Measurements from ENCODE around the gene RAX.
A peak's percentile ranks its signal among the peaks of the same experiment; 100 is the strongest.
"Not testable (repeated sequence)": the region's sequence is repeated elsewhere in the genome, so short reads cannot be mapped to it uniquely, and the experiment has no call there.

Gene RAX

DNA sequence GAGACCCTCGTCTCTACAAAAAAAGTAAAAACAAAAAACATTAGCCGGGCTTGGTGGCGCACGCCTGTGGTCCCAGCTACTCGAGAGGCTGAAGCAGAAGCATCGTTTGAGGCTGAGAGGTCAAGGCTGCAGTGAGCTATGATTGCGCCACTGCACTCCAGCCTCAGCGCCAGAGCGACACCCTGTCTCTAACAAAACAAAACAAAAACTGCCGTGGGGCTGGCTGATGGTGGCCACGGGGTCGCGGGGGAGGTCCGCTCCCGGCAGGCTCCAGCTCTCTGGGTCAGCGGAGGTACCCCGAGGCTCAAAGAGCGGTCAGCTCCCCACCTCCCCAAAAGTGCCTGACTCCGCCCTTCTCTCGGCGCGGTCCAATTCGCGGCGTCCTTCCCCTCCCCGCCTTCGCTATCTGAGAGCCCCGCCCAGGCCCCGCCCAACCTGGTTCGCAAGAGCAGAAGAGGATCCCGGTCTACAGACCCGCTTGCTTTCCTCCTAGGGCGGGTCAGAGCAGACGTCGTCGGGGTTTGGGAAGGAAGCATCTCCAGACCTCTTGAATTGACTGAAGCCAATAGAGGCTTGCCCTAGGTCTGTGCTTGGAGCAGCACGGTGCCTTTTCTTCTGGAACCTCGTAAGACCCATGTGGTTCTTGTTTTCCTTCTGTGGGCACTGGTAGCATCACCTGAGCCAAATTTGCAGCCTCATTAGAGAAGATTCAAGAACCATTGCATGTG is 7.8 kb downstream of the RAX start:
- peak overlapping the region; percentile 44 for H3K4me3 ChIP-seq (ENCODE audit: low read length)
- H3K9ac ChIP-seq (ENCODE audit: low read depth, low read length), result no peak overlapping the region
- no peaks in the 10 kb centered on the region for H3K36me3 ChIP-seq (ENCODE audit: insufficient read depth, low read length)
- H3K4me2 ChIP-seq (ENCODE audit: low read length), result peak overlapping the region; percentile 65
- H3K9me3 ChIP-seq (replicated peaks; ENCODE audit: low read length), result no peaks in the 10 kb centered on the region
- peaks cover 79% of the 10 kb centered on the region for H3K27me3 ChIP-seq (ENCODE audit: control insufficient read depth, insufficient read depth, low read length)
- H3K4me1 ChIP-seq (ENCODE audit: control insufficient read depth, insufficient read depth, low read length), result peaks cover 11% of the 10 kb centered on the region

GRCh38 chr18:59264651-59265245 is 8.5 kb downstream of the RAX start:
- H3K4me3 ChIP-seq (ENCODE audit: low read length), result peak overlapping the region; percentile 44
- H3K4me2 ChIP-seq (ENCODE audit: low read length), result peak overlapping the region; percentile 65
- H3K9ac ChIP-seq (ENCODE audit: low read depth, low read length), result no peak overlapping the region
- H3K27me3 ChIP-seq (ENCODE audit: control insufficient read depth, insufficient read depth, low read length), result peaks cover 72% of the 10 kb centered on the region
- no peaks in the 10 kb centered on the region for H3K36me3 ChIP-seq (ENCODE audit: insufficient read depth, low read length)
- no peaks in the 10 kb centered on the region for H3K9me3 ChIP-seq (replicated peaks; ENCODE audit: low read length)
- H3K4me1 ChIP-seq (ENCODE audit: control insufficient read depth, insufficient read depth, low read length), result peaks cover 11% of the 10 kb centered on the region

GRCh38 chr18:59264121-59264571 is 9.1 kb downstream of the RAX start:
- H3K4me2 ChIP-seq (ENCODE audit: low read length), result no peak overlapping the region
- H3K9me3 ChIP-seq (replicated peaks; ENCODE audit: low read length), result no peaks in the 10 kb centered on the region
- peaks cover 11% of the 10 kb centered on the region for H3K4me1 ChIP-seq (ENCODE audit: control insufficient read depth, insufficient read depth, low read length)
- no peaks in the 10 kb centered on the region for H3K36me3 ChIP-seq (ENCODE audit: insufficient read depth, low read length)
- no peak overlapping the region for H3K4me3 ChIP-seq (ENCODE audit: low read length)
- H3K27me3 ChIP-seq (ENCODE audit: control insufficient read depth, insufficient read depth, low read length), result peaks cover 66% of the 10 kb centered on the region
- no peak overlapping the region for H3K9ac ChIP-seq (ENCODE audit: low read depth, low read length)

DNA sequence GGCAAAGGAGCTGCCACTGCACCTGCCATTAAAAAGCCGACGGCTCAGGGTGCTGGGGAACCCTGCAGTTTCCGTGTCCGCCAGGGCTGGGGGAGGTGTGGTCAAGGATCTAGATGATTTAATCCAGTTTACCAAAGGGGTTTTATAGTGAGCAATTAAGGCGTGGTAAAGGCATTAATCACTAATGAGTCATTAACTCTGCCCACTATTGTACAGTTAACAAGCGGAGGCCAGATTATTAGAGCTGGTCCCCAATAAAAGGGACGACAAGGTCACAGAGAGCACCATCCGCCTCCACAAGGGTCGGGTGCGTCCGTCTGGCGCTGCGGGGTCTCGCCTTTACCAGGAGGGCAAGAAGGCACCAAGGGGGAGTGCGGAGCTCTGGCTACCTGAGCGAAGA is 9.6 kb downstream of the RAX start:
- H3K4me1 ChIP-seq (ENCODE audit: control insufficient read depth, insufficient read depth, low read length), result peaks cover 11% of the 10 kb centered on the region
- no peak overlapping the region for H3K4me3 ChIP-seq (ENCODE audit: low read length)
- H3K9ac ChIP-seq (ENCODE audit: low read depth, low read length), result no peak overlapping the region
- no peaks in the 10 kb centered on the region for H3K36me3 ChIP-seq (ENCODE audit: insufficient read depth, low read length)
- no peaks in the 10 kb centered on the region for H3K9me3 ChIP-seq (replicated peaks; ENCODE audit: low read length)
- no peak overlapping the region for H3K4me2 ChIP-seq (ENCODE audit: low read length)
- H3K27me3 ChIP-seq (ENCODE audit: control insufficient read depth, insufficient read depth, low read length), result peaks cover 62% of the 10 kb centered on the region

GRCh38 chr18:59262243-59262642 is 11.0 kb downstream of the RAX start:
- not testable (repeated sequence) for H3K4me3 ChIP-seq (ENCODE audit: low read length); H3K9me3 ChIP-seq (replicated peaks; ENCODE audit: low read length); H3K4me1 ChIP-seq (ENCODE audit: control insufficient read depth, insufficient read depth, low read length); H3K4me2 ChIP-seq (ENCODE audit: low read length); H3K36me3 ChIP-seq (ENCODE audit: insufficient read depth, low read length); H3K9ac ChIP-seq (ENCODE audit: low read depth, low read length)
- peaks cover 48% of the 10 kb centered on the region for H3K27me3 ChIP-seq (ENCODE audit: control insufficient read depth, insufficient read depth, low read length)

GRCh38 chr18:59261842-59262241 is 11.4 kb downstream of the RAX start:
- not testable (repeated sequence) for H3K4me1 ChIP-seq (ENCODE audit: control insufficient read depth, insufficient read depth, low read length); H3K9me3 ChIP-seq (replicated peaks; ENCODE audit: low read length); H3K4me3 ChIP-seq (ENCODE audit: low read length); H3K4me2 ChIP-seq (ENCODE audit: low read length); H3K36me3 ChIP-seq (ENCODE audit: insufficient read depth, low read length); H3K9ac ChIP-seq (ENCODE audit: low read depth, low read length)
- peaks cover 44% of the 10 kb centered on the region for H3K27me3 ChIP-seq (ENCODE audit: control insufficient read depth, insufficient read depth, low read length)

DNA sequence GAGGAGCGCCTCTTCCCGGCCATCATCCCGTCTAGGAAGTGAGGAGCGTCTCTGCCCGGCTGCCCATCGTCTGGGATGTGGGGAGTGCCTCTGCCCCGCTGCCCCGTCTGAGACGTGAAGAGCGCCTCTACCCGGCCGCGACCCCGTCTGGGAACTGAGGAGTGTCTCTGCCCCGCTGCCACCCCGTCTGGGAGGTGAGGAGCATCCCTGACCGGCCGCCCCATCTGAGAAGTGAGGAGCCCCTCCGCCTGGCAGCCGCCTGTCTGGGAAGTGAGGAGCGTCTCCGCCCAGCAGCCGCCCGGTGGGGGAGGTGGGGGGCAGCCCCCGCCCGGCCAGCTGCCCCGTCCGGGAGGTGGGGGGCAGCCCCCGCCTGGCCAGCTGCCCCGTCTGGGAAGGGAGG is 17.8 kb downstream of the RAX start:
- H3K9ac ChIP-seq (ENCODE audit: low read depth, low read length); H3K36me3 ChIP-seq (ENCODE audit: insufficient read depth, low read length); H3K4me2 ChIP-seq (ENCODE audit: low read length); H3K4me1 ChIP-seq (ENCODE audit: control insufficient read depth, insufficient read depth, low read length); H3K4me3 ChIP-seq (ENCODE audit: low read length); H3K9me3 ChIP-seq (replicated peaks; ENCODE audit: low read length): not testable (repeated sequence)
- peaks cover 33% of the 10 kb centered on the region for H3K27me3 ChIP-seq (ENCODE audit: control insufficient read depth, insufficient read depth, low read length)

DNA sequence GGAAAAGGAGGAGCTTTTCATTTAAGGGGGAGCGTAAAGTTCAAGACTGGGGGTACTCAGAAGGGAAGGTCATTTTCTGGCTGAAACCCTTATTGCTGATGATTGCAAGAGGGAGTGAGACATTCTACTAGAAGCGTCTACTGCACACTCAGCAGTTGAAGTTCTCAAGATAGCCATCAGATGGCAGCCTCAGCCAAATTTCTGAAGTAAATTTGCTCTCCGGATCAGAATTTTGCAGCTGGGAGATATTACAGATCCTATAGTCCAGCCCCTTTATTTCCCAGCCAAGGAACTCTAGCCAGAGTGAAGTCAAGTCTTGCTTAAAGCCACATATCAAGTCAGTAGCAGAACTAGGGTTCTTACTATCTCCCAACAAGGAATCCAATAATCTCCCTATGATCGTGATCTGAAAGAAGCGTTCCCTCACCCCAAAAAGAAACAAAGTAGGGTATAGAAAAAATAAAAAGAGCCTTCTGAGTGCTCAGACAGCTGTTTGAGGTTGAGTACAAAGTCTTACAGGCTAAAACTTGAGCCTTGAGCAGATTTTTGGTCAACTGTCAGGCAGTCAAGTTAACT is 24.0 kb downstream of the RAX start:
- Histone ChIP-seq H3K9me3 (replicated peaks; ENCODE audit: low read length) (no peaks in the 10 kb centered on the region), H3K4me1 (ENCODE audit: control insufficient read depth, insufficient read depth, low read length) (no peaks in the 10 kb centered on the region), H3K36me3 (ENCODE audit: insufficient read depth, low read length) (no peaks in the 10 kb centered on the region), H3K4me3 (ENCODE audit: low read length) (no peak overlapping the region), H3K27me3 (ENCODE audit: control insufficient read depth, insufficient read depth, low read length) (peaks cover 74% of the 10 kb centered on the region), H3K4me2 (ENCODE audit: low read length) (no peak overlapping the region), H3K9ac (ENCODE audit: low read depth, low read length) (no peak overlapping the region)

DNA sequence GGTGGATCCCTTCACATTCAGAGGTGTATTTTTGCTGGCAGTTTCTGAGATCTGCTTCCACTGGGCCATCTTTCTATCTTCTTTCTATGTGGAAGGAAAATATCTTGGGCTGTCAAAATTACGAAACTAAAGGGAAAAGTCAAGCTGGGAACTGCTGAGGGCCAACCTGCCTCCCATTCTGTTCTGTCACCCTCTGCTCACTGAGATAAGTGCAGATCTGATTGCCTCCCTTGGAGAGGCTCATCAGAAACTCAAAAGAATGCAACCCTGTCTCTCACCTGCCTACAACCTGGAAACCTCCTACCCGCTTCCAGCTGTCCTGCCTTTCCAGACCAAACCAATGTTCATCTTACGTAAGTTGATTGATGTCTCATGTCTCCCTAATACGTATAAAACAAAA is 26.5 kb downstream of the RAX start:
- H3K4me1 ChIP-seq (ENCODE audit: control insufficient read depth, insufficient read depth, low read length), result no peaks in the 10 kb centered on the region
- H3K9ac ChIP-seq (ENCODE audit: low read depth, low read length), result no peak overlapping the region
- H3K4me3 ChIP-seq (ENCODE audit: low read length), result no peak overlapping the region
- H3K36me3 ChIP-seq (ENCODE audit: insufficient read depth, low read length), result no peaks in the 10 kb centered on the region
- H3K4me2 ChIP-seq (ENCODE audit: low read length), result no peak overlapping the region
- H3K27me3 ChIP-seq (ENCODE audit: control insufficient read depth, insufficient read depth, low read length), result peaks cover 61% of the 10 kb centered on the region
- H3K9me3 ChIP-seq (replicated peaks; ENCODE audit: low read length), result no peaks in the 10 kb centered on the region

DNA sequence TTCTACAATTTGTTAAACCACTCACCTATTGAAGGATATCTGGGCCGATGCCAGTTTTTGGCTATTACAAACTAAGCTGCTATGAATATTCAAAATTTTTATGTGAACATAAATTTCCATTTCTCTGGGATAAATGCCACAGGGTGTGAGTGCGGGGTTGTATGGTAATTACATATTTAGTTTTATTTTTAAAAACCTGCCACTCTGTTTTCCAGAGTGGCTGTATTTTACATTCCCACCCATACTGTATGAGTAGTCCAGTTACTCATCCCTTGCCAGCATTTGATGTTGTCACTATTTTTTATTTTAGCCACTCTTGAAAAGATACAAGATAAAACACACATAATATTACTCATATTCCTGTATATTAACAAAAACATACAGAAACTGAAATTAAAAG is 30.3 kb downstream of the RAX start:
- peaks cover 70% of the 10 kb centered on the region for H3K27me3 ChIP-seq (ENCODE audit: control insufficient read depth, insufficient read depth, low read length)
- H3K4me3 ChIP-seq (ENCODE audit: low read length), result no peak overlapping the region
- H3K36me3 ChIP-seq (ENCODE audit: insufficient read depth, low read length), result no peaks in the 10 kb centered on the region
- no peak overlapping the region for H3K4me2 ChIP-seq (ENCODE audit: low read length)
- no peak overlapping the region for H3K9ac ChIP-seq (ENCODE audit: low read depth, low read length)
- no peaks in the 10 kb centered on the region for H3K9me3 ChIP-seq (replicated peaks; ENCODE audit: low read length)
- H3K4me1 ChIP-seq (ENCODE audit: control insufficient read depth, insufficient read depth, low read length), result no peaks in the 10 kb centered on the region

DNA sequence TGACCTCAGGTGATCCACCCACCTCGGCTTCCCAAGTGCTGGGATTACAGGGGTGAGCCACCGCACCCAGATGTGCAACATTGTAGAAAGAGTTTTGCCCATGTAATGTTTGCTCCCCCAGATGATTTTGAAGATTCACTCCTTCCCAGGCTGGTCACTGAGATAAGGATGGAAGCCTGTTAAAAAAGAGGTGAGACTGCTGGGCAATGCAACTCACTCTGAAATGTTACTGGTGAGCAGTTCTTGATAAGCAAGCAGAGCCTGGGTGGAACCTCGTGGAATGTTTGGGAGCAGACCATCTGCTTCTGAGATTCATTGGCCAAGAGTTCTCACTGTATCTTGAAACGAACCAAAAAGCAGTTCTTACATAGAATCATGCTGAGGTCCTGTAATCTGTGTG is 33.6 kb downstream of the RAX start:
- Histone ChIP-seq H3K9ac (ENCODE audit: low read depth, low read length) (no peak overlapping the region), H3K36me3 (ENCODE audit: insufficient read depth, low read length) (no peaks in the 10 kb centered on the region), H3K27me3 (ENCODE audit: control insufficient read depth, insufficient read depth, low read length) (peaks cover 50% of the 10 kb centered on the region), H3K4me1 (ENCODE audit: control insufficient read depth, insufficient read depth, low read length) (no peaks in the 10 kb centered on the region), H3K4me3 (ENCODE audit: low read length) (no peak overlapping the region), H3K9me3 (replicated peaks; ENCODE audit: low read length) (no peaks in the 10 kb centered on the region), H3K4me2 (ENCODE audit: low read length) (no peak overlapping the region)

DNA sequence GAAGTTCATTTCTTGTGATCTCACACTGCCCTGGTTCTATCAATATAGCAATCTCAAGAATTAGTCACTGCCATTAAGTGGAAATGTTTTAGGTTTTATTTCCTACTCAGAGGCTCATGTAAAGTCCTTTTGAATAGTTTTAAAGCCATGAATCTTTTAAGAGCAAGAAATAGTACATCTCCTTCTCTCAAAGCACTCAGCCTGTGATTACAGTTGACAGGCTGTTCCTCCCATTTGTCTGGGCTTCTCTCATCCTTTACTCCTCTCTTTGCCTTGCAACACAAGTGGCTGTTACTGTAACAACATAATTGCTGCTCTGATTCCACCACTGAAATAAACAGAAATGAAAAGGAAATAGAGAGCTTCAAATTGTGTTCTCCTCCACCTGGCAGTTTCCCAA is 34.9 kb downstream of the RAX start:
- no peaks in the 10 kb centered on the region for H3K4me1 ChIP-seq (ENCODE audit: control insufficient read depth, insufficient read depth, low read length)
- no peak overlapping the region for H3K4me2 ChIP-seq (ENCODE audit: low read length)
- H3K36me3 ChIP-seq (ENCODE audit: insufficient read depth, low read length), result no peaks in the 10 kb centered on the region
- H3K9me3 ChIP-seq (replicated peaks; ENCODE audit: low read length), result no peaks in the 10 kb centered on the region
- H3K27me3 ChIP-seq (ENCODE audit: control insufficient read depth, insufficient read depth, low read length), result peaks cover 41% of the 10 kb centered on the region
- no peak overlapping the region for H3K9ac ChIP-seq (ENCODE audit: low read depth, low read length)
- H3K4me3 ChIP-seq (ENCODE audit: low read length), result no peak overlapping the region

All from skeletal muscle satellite cell (primary cell).